Natural killer cell (primary cell): Measurements from ENCODE around the gene FRAS1. TPM values are rescaled to one million over a fixed set of nuclear protein-coding genes. Genes with fewer than 3 reads are reported as not detected.

Source experiments
- ATAC-seq, 3 donors: fragments of 150-1000 bp in 2 of 3; fragments of 200-7000 bp in 1 of 3; cut with Tn5 transposase; 1 replicate in 1 of 3; 2 replicates in 2 of 3; pipeline ENCODE4 v1.10.0; 2021; ENCODE audit warnings: mild to moderate bottlenecking in 2 of 3, moderate library complexity in 2 of 3
- DNase-seq, 2 donors: peaks; one replicate each; pipeline versions ENCODE4 v3.0.0 to v3.0.0-alpha.2; 2013 to 2021; ENCODE audit warnings: mixed read lengths in 1 of 2
- H3K27ac ChIP-seq: one replicate; pipeline ENCODE4 v1.5.1; 2013; ENCODE audit warnings: mild to moderate bottlenecking, low read length
- H3K27me3 ChIP-seq: one replicate; pipeline ENCODE4 v1.6.1; 2013; ENCODE audit warnings: low read length; ENCODE audit not compliant: control insufficient read depth, insufficient read depth
- H3K36me3 ChIP-seq: one replicate; pipeline ENCODE4 v1.6.1; 2013; ENCODE audit warnings: low read length; ENCODE audit not compliant: control insufficient read depth, insufficient read depth
- H3K4me1 ChIP-seq: one replicate; pipeline ENCODE4 v1.6.1; 2013; ENCODE audit warnings: low read length; ENCODE audit not compliant: control insufficient read depth, insufficient read depth
- H3K4me3 ChIP-seq: one replicate; pipeline ENCODE4 v1.5.1; 2013; ENCODE audit warnings: low read length
- H3K9me3 ChIP-seq: one replicate; pipeline ENCODE4 v1.6.1; 2013; ENCODE audit warnings: low read length; ENCODE audit not compliant: control insufficient read depth, insufficient read depth
- H3K27ac Mint-ChIP-seq, 2 donors: one replicate each; pipeline ENCODE4 v1.8.0; 2022; ENCODE audit warnings: mild to moderate bottlenecking in 2 of 2, mixed read lengths in 2 of 2, moderate library complexity in 1 of 2
- H3K27me3 Mint-ChIP-seq, 2 donors: one replicate each; pipeline ENCODE4 v1.8.0; 2022; ENCODE audit warnings: low read depth in 2 of 2, mixed read lengths in 2 of 2
- H3K36me3 Mint-ChIP-seq: one replicate; pipeline ENCODE4 v1.8.0; 2022; ENCODE audit warnings: mixed read lengths
- H3K4me1 Mint-ChIP-seq, 2 donors: one replicate each; pipeline ENCODE4 v1.8.0; 2022; ENCODE audit warnings: mixed read lengths in 2 of 2
- H3K4me3 Mint-ChIP-seq: one replicate; pipeline ENCODE4 v1.8.0; 2022; ENCODE audit warnings: mild to moderate bottlenecking, moderate library complexity, mixed read lengths
- H3K9me3 Mint-ChIP-seq, 2 donors: one replicate each; pipeline ENCODE4 v1.8.0; 2022; ENCODE audit warnings: mixed read lengths in 2 of 2
- CTCF ChIP-seq: fragments of 200-600 bp; IDR thresholded peaks from one replicate; pipeline ENCODE4 v1.8.0; 2022; ENCODE audit warnings: antibody characterized with exemption
- WGBS: methylation state at CpG from one replicate; pipeline ENCODE4 v1.1.7; 2013; ENCODE audit warnings: missing lambda C conversion rate; ENCODE audit not compliant: insufficient coverage; 5-methylcytosine and 5-hydroxymethylcytosine counted together
- intact Hi-C: fragments of 100-400 bp; cut with micrococcal nuclease; formaldehyde crosslinking; loops from one replicate; pipeline ENCODE4 v1.14.2; 2022
- total RNA-seq, 4 donors: library from RNA; stranded (reverse); fragments of 120-200 nt in 1 of 4; gene quantifications; one replicate each; pipeline versions ENCODE4 v1.2.3 to v1.2.4, GENCODE V29; 2013 to 2022

The FRAS1 gene
- total RNA-seq, 3 donors from 2014 or later (not counting 1 experiment from before 2014, with no cell fraction given) = 0.15 to 0.31 TPM; not detected in 1

- H3K27me3 Mint-ChIP-seq = peaks cover 0 to 12% of the 10 kb centered on the region in 2 donors
- Histone ChIP-seq H3K4me1 (no peaks in the 10 kb centered on the region), H3K9me3 (no peaks in the 10 kb centered on the region), H3K27me3 (no peaks in the 10 kb centered on the region), H3K4me3 (no peak overlapping the region), H3K27ac (no peak overlapping the region), H3K36me3 (no peaks in the 10 kb centered on the region)
- DNase-seq (no peak), ATAC-seq (no peak)
- no peaks in the 10 kb centered on the region for H3K36me3 Mint-ChIP-seq
- H3K9me3 Mint-ChIP-seq = no peaks in the 10 kb centered on the region
- TF ChIP-seq CTCF = no peak
- no peaks in the 10 kb centered on the region for H3K4me1 Mint-ChIP-seq
- no CpG with 5 or more reads among the region's 1 CpG for WGBS
- no peak overlapping the region for H3K4me3 Mint-ChIP-seq
- intact Hi-C loops = no loop called here
- H3K27ac Mint-ChIP-seq = no peak overlapping the region
These were observed 33.0 kb upstream of the FRAS1 start for GRCh38 chr4:78024085-78024484.

GRCh38 chr4:78024576-78025091 lies 32.5 kb upstream of the FRAS1 start:
- no peaks in the 10 kb centered on the region for H3K9me3 Mint-ChIP-seq
- ATAC-seq = no peak
- TF ChIP-seq CTCF = no peak

GRCh38 chr4:78031417-78031950 lies 25.6 kb upstream of the FRAS1 start:
- Histone ChIP-seq H3K4me3 (no peak overlapping the region), H3K36me3 (no peaks in the 10 kb centered on the region), H3K4me1 (no peaks in the 10 kb centered on the region), H3K27me3 (no peaks in the 10 kb centered on the region), H3K27ac (no peak overlapping the region), H3K9me3 (no peaks in the 10 kb centered on the region)
- Mint-ChIP-seq H3K4me3 (no peak overlapping the region), H3K9me3 (no peaks in the 10 kb centered on the region), H3K27ac (no peak overlapping the region), H3K36me3 (no peaks in the 10 kb centered on the region), H3K4me1 (no peaks in the 10 kb centered on the region), H3K27me3 (peaks cover 7 to 10% of the 10 kb centered on the region in 2 donors)
- TF ChIP-seq CTCF = no peak
- DNase-seq (no peak), ATAC-seq (no peak)
- WGBS = 85% methylated on average over 5 of the region's 5 CpGs
- intact Hi-C loops = no loop called here

More at GRCh38 chr4:78024576-78025091, 32.5 kb upstream of the FRAS1 start:
- intact Hi-C loops = no loop called here
- WGBS = 84% methylated on average over 3 of the region's 3 CpGs
- Histone ChIP-seq H3K36me3 (no peaks in the 10 kb centered on the region), H3K4me3 (no peak overlapping the region), H3K4me1 (no peaks in the 10 kb centered on the region), H3K9me3 (no peaks in the 10 kb centered on the region), H3K27me3 (no peaks in the 10 kb centered on the region), H3K27ac (no peak overlapping the region)
- H3K4me3 Mint-ChIP-seq = no peak overlapping the region
- no peak for DNase-seq
- H3K27ac Mint-ChIP-seq = no peak overlapping the region
- peaks cover 0 to 16% of the 10 kb centered on the region in 2 donors for H3K27me3 Mint-ChIP-seq
- no peaks in the 10 kb centered on the region for H3K36me3 Mint-ChIP-seq
- no peaks in the 10 kb centered on the region for H3K4me1 Mint-ChIP-seq

- H3K4me1 ChIP-seq = no peaks in the 10 kb centered on the region
- no peak for TF ChIP-seq CTCF
- H3K27me3 ChIP-seq = no peaks in the 10 kb centered on the region
- intact Hi-C loops = no loop called here
- H3K4me3 Mint-ChIP-seq = no peak overlapping the region
- no peaks in the 10 kb centered on the region for H3K36me3 ChIP-seq
- H3K27me3 Mint-ChIP-seq = peaks cover 7 to 10% of the 10 kb centered on the region in 2 donors
- H3K27ac Mint-ChIP-seq = no peak overlapping the region
- H3K27ac ChIP-seq = no peak overlapping the region
- ATAC-seq = no peak
- no peak overlapping the region for H3K4me3 ChIP-seq
- H3K4me1 Mint-ChIP-seq = no peaks in the 10 kb centered on the region
- no peaks in the 10 kb centered on the region for H3K9me3 ChIP-seq
- no peaks in the 10 kb centered on the region for H3K9me3 Mint-ChIP-seq
- DNase-seq = no peak
- H3K36me3 Mint-ChIP-seq = no peaks in the 10 kb centered on the region
These were observed 24.7 kb upstream of the FRAS1 start for GRCh38 chr4:78032446-78032845.
